CD4-positive, alpha-beta T cell treated with Interleukin-17A for 1 hour (primary cell): ENCODE results near the gene ARG2.
A peak's percentile ranks its signal among the peaks of the same experiment; 100 is the strongest.

Experiments used
- DNase-seq: peaks from one replicate; pipeline ENCODE4 v3.0.0-alpha.2; 2020

ARG2 gene

GRCh38 chr14:67619446-67620216 lies at the start of gene ARG2:
Gene ARG2 (plus strand): TSS chr14:67619920. CDS start chr14:67619978, 58 bp downstream.
- DNase-seq, result peak; percentile 97

- no peak for DNase-seq
These were observed 49.3 kb upstream of the ARG2 start for GRCh38 chr14:67570453-67570852.

GRCh38 chr14:67571275-67571990 lies 48.3 kb upstream of the ARG2 start:
- peak; percentile 76 for DNase-seq

GRCh38 chr14:67571991-67572323 lies 47.8 kb upstream of the ARG2 start:
- no peak for DNase-seq

- no peak for DNase-seq
These were observed 47.1 kb upstream of the ARG2 start for GRCh38 chr14:67572608-67573007.

- DNase-seq, result no peak
These were observed 46.3 kb upstream of the ARG2 start for GRCh38 chr14:67573228-67574010.

GRCh38 chr14:67574156-67574555 lies 45.6 kb upstream of the ARG2 start:
- DNase-seq, result no peak

- no peak for DNase-seq
These were observed 44.9 kb upstream of the ARG2 start for GRCh38 chr14:67574806-67575205.

GRCh38 chr14:67575684-67576083 lies 44.0 kb upstream of the ARG2 start:
- DNase-seq, result no peak

GRCh38 chr14:67576216-67576955 lies 43.3 kb upstream of the ARG2 start:
- DNase-seq, result no peak

- DNase-seq, result no peak
These were observed 42.4 kb upstream of the ARG2 start for GRCh38 chr14:67577181-67577808.

GRCh38 chr14:67577909-67578749 lies 41.6 kb upstream of the ARG2 start:
- no peak for DNase-seq

- DNase-seq, result no peak
These were observed 40.7 kb upstream of the ARG2 start for GRCh38 chr14:67579040-67579439.

GRCh38 chr14:67579636-67580035 lies 40.1 kb upstream of the ARG2 start:
- DNase-seq, result no peak

- no peak for DNase-seq
These were observed 39.2 kb upstream of the ARG2 start for GRCh38 chr14:67580336-67581171.

- DNase-seq, result no peak
These were observed 38.1 kb upstream of the ARG2 start for GRCh38 chr14:67581643-67582042.

- no peak for DNase-seq
These were observed 37.7 kb upstream of the ARG2 start for GRCh38 chr14:67582061-67582460.

- DNase-seq, result peak; percentile 53
These were observed 35.7 kb upstream of the ARG2 start for GRCh38 chr14:67583711-67584644.

- no peak for DNase-seq
These were observed 34.7 kb upstream of the ARG2 start for GRCh38 chr14:67584978-67585377.
